HG03575 (cell line): ENCODE data around the gene ERGIC3.

Experiments used
- ATAC-seq: cut with Tn5 transposase; IDR thresholded peaks from one replicate; pipeline ENCODE4 v1.9.1; 2021; ENCODE audit not compliant: unreplicated experiment, insufficient number of reproducible peaks, low FRiP score; ENCODE audit errors: extremely low read depth

ERGIC3 gene

GRCh38 chr20:35604449-35604747 is 62.5 kb downstream of the ERGIC3 start:
- no peak for ATAC-seq

DNA sequence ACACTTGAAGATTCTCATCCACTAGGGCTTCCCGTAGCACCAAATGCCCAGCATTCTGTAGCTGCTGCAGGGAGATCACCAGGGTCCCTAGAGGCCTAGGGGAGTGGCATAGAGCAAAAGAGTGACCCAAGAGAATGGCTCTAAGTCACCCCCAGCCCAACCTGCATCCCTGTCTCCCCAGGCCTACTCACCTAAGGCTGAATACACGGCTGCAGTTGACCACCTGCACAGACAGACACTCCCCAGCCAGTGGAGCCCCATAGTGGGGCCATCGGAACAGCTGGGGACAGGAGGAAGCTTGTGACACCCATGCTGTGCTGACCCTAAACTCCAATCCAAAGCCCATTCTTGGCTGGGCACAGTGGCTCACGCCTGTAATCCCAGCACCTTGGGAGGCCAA is 64.2 kb downstream of the ERGIC3 start:
- no peak for ATAC-seq
